HG03139 (cell line): ENCODE data around the gene AMPH.

Experiments
- ATAC-seq: cut with Tn5 transposase; IDR thresholded peaks from one replicate; pipeline ENCODE4 v1.9.1; 2021; ENCODE audit not compliant: unreplicated experiment

AMPH gene

DNA sequence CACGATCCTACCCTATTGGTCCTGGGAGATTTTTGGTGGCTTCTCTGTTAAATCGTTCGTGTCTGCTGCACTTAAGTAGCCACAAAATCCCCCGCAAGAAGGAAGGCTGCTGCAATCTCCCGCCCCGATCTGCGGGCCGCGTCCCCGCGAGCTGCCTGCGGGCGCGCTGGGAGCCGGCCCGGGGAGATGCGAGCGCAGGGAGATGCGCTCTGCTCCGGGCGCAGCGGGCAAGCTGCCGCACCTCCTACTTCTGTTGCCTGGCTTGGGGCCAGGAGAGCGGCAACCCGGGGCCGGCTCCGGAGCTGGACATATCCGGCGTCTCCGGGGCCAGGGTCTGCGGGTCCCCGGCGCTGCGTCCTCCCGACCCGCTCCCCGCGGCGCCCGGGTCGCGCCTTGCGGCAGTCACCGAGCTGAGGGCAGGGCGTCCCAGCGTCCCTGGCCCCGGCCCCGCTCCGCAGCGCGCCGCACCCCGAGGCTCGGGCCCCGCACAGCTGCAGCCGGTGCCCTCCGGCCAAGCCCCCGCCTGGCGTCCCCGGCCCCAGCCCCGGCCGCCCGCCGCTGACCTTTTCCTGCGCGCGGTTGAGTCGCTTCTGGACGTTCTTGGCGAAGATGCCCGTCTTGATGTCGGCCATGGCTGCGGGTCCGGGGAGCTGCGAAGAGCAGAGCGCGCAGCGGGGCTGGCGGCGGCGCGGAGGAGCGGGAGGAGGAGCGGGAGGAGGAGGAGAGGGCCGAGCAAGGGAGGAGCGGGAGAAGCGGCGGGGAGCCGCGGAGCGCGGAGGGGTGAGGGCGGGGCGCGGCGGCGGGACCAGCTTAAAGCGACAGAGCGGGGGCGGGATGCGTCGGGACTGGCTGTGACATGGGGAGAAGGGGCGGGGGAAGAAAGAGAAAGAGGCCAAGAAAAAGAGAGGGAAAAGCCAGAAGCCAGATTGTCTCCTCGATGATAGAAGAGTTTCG lies at the start of gene AMPH:
TSS of gene AMPH (minus strand) at position 654 of the 954 bp plus-strand sequence. CDS start at position 632, 22 bp downstream.
- no peak for ATAC-seq

DNA sequence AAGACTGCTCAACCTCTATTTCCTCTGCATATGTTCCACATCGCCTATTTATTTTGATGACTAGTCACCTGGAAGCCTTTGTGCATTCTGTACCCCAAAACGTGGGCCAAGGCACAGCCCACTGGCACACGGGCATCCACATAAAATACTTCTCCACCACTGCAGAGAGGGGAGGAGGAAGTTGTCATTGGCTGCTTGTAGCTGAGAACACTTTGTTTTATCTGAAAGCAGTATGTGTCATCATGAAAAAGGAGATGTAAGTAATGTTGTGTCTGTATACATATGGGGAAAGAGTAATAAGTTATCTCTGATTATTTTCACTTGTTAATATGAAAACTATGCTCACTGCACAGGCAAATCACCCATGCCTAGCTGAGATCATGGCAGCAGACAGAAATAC lies 48.2 kb upstream of the AMPH start:
- no peak for ATAC-seq

DNA sequence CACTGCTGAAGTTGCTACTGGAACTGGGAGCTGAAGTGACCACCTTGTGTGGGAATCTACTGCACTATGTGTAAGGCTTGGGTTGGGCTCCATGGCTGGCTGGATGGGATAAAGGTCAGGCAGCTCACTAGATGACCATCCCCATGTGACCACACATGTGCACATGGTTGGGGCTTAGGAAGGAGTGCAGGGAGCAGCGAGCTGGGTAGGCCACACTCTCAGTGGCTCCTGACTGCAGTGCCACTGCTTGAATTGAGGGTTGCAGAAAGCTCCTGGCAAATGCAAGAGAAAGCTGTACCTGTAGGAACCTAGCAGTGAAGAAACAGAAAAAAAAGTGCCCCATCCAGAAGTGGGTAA lies 47.5 kb upstream of the AMPH start:
- no peak for ATAC-seq

DNA sequence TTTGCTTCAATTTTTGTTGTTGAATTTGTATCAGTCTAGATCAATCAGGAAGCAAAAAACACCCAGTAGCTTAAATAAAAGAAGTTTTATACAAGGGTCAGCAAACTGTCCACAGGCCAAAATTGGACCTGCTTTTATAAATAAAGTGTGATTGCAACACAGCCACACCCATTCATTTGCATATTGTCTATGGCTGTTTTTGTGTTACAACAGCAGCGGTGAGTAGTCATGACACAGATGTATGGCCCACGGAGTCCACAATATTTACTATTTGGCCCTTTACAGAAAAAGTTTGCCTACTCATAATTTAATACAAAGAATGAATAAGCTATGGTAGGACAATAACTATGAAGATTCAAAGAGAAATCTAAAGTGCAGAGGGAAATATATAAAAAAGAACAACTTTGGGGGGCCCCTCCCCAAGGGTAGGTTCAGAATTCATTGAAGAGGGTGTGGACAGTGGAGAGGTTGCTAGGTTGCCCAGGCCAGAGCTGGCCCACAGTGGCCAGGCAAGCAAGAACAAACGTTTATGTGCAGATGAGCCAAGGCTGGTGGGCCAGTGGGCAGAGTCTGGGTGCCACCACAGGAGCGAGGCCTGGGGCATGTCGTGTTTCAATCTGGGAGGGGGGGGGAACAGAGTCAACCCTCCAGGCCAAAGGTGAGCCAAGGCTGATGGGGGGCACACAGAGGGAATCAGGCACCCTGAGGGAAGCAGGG lies 47.0 kb upstream of the AMPH start:
- ATAC-seq, result no peak

DNA sequence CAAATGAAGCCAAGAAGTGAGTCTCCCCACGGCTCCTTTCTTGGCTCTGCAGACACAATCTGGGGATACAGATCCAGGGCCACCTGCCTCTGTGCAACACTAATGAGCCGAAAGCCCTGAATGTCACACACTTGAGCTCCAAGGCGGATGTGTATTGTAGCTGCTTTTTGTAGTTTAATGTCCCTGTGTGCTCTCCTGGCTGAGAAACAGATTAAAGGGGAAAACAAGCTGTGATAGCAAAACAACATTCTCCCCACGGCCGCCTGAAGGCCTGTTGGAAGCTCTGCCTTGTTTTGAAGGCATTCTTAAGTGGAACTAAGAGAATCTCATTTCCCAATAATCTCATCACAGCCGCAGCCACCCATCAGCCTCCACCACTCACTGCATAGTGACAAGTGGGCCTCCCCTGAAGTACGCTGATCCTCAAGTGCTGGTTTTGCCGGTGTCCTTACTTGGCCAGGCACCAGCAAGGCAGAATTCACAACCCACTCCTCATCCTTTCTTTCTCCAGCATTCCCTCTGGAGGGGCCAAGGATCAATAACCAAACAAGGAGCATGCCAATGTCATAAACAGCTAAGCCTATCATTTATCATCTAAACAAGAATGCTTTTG lies 44.4 kb upstream of the AMPH start:
- no peak for ATAC-seq

GRCh38 chr7:38674513-38674912 lies 43.3 kb upstream of the AMPH start:
- ATAC-seq, result no peak

GRCh38 chr7:38673795-38674194 lies 42.6 kb upstream of the AMPH start:
- ATAC-seq, result no peak

DNA sequence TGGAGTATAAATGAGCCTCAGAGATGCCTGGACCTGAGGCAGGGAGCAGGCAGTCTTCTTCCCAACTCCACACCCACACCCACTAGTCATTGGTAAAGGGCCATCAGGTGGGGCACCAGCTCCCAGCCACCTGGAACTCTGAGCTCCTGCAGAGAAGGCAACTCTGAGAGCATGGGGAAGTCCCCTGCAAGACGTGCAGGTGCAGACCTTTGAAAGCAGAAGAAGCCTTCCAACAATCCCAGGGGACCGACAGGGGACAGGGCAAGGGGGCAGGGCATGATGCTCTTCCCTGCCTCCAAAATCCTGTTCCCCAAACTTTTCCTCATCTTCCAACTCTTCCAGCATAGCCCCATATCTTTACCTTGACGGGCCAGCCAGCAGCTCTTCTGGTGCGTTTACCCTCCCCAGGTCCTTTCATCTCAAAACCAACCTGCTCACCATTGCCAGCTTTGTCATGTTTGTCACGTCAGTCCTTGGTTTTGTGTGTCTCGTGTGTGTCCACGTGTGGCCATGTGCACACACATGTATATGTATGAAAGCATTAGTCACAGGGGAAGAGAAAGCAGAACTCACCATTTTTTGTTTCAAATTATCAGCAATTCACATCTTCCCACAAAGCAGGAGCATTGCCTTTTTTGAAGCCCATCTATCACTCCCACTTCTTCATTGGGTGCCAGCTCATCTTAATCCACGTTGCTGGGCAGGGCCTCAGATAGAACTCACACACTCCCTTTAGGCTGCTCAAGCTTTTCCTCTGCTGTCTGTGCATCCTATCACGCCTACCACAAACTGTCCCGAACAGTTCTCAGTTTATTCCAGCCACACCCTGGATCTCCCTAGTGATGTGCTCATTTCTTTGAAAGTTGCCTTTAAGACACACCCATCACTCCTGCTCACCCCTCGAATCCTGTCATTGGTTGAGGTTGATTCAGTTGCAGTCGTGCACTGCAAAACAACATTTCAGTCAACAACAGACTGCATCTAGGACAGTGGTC lies 41.0 kb upstream of the AMPH start:
- ATAC-seq, result no peak

- no peak for ATAC-seq
Observed at GRCh38 chr7:38669965-38670520, 38.9 kb upstream of the AMPH start.

- no peak for ATAC-seq
Observed at GRCh38 chr7:38664972-38665371, 33.8 kb upstream of the AMPH start.

- ATAC-seq, result peak; percentile 75
Observed at GRCh38 chr7:38660427-38661099, 29.4 kb upstream of the AMPH start.

DNA sequence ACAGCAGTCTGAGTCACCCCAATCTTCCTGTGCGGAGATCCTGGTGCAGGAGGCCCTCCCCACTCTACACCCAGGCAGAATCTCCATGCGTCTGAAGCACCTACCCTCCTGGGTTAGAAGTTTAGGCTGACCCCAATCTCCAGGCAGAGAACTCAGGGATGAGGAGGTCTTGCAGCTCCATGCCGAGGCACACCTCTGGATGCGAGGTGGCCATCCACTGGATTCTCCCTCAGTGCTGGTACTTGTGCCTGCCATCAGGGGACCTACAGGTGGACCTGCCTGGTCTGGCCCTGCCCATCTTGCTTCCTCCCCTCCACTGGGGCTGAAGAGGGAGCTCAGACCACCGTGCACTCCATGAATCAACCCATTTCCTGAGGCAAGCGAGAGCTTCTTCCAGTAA lies 28.8 kb upstream of the AMPH start:
- ATAC-seq, result no peak

DNA sequence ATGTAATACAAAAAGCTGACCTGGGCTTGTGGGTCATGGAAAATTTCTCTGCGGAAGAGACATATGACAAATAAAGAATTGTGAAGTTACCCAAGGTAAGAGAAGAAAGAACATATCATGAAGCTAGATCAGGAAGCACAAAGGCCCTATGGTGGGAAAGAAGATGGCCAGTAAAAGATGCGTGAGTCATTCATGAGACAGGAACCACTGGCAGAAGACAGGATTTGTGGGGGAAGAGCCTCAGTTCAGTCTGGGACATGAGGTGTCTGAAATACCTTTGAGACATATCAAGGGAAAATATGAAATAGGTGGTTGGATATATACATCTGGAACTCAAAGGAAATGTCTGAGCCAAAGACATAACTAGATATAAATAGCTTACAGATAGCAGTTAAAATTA lies 27.7 kb upstream of the AMPH start:
- ATAC-seq, result no peak

GRCh38 chr7:38656968-38657367 lies 25.8 kb upstream of the AMPH start:
- no peak for ATAC-seq

DNA sequence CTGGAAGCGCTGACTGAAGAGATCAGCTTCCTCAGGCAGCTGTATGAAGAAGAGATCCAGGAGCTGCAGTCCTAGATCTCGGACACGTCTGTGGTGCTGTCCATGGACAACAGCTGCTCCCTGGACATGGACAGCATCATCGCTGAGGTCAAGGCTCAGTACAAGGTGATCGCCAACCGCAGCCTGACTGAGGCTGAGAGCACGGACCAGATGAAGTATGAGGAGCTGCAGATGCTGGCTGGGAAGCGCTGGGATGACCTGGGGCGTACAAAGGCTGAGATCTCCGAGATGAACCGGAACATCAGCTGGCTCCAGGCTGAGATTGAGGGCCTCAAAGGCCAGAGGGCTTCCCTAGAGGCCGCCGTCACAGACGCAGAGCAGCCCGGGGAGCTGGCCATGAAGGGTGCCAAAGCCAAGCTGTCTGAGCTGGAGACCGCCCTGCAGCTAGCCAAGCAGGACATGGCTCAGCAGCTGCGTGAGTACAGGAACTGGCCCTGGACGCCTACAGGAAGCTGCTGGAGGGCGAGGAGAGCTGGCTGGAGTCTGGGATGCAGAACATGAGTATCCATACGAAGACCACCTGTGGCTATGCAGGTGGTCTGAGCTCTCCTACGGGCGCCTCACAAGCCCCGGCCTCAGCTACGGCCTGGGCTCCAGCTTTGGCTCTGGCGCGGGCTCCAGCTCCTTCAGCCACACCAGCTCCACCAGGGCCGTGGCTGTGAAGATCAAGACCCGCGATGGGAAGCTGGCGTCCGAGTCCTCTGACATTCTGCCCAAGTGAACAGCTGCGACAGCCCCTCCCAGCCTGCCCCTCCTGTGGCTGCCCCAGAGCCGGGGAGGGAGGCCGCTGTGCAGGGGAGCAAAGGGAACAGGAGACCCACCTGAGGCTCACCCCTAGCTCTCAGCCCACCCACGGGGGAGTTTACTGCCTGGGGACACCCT lies 24.9 kb upstream of the AMPH start:
- no peak for ATAC-seq

DNA sequence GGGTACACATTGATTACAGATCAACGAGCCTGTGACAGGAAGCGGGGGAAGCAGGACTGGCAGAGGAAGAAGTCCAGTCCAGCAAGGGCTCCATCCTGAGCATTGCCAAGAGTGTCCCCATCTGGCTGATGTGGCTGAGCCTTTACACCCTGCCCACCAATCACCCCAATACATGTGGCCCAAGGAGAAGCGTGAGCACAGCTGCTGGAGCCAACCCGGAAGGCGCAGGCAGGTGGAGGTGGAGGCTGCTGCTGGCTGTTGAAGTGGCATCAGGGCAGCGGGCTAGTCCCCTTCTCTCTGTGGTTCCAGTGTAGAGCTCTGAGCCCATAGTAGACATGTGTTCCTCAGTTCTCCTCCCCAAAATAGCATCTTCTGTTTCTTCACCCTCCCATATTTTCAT lies 6.8 kb upstream of the AMPH start:
- ATAC-seq, result no peak

DNA sequence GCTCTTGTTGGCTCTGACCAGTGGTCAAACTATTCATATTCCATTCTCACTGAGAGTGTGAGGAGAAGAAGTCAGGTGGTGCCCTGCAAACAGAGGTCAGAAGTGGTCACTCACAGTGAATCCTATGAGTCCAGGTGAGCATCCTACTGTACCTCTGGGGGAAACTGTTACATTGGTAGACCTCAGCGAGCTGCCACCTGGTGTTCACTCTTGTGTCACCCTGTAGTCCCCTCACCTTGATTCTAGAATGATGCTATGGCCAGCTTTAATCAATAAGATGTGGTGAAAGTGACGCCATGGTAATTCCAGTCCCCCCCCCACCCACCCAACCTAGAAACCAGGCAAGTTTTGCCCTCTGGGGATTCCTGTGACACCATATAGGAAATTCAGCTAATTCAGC lies 1.2 kb upstream of the AMPH start:
- ATAC-seq, result no peak

GRCh38 chr7:38629651-38630510 lies 1.3 kb downstream of the AMPH start:
- ATAC-seq, result no peak
